ENCODE results near the gene CCDC68. TPM values are rescaled to one million over a fixed set of nuclear protein-coding genes. Genes with fewer than 3 reads are reported as not detected.

CCDC68 gene
- total and polyA plus RNA-seq, 2 of the 13 experiments (the other 11 are each of a cell fraction or from before 2014, with no cell fraction given), result 4.6 to 13.3 TPM

GRCh38 chr18:54948350-54948837 is 10.9 kb downstream of the CCDC68 start (continued):
- TF ChIP-seq SMAD3 (CRISPR knock-in tag; IDR thresholded peaks at IDR 0.05), result peak; percentile 90
- peak; percentile 17; the same call in 1 of the 2 replicates for TF ChIP-seq RXRA (CRISPR knock-in tag; IDR thresholded peaks at IDR 0.05)
- peak; percentile 40; the same call in 1 of the 2 replicates for TF ChIP-seq ONECUT2 (CRISPR knock-in tag; IDR thresholded peaks at IDR 0.05)
- TF ChIP-seq FOXO1 (CRISPR knock-in tag; IDR thresholded peaks at IDR 0.05), result peak; percentile 70; the same call in 1 of the 2 replicates
- TF ChIP-seq GATAD2A (CRISPR knock-in tag; IDR thresholded peaks at IDR 0.05), result peak; percentile 94
- peak; percentile 65; the same call in 1 of the 2 replicates for TF ChIP-seq PHF21A (CRISPR knock-in tag; IDR thresholded peaks at IDR 0.05)
- TF ChIP-seq RXRB (CRISPR knock-in tag; IDR thresholded peaks at IDR 0.05; ENCODE audit: borderline replicate concordance), result peak; percentile 88
- peak; percentile 90 for TF ChIP-seq HHEX (CRISPR knock-in tag; IDR thresholded peaks at IDR 0.05)
- peak; percentile 66; the same call in 1 of the 2 replicates for TF ChIP-seq GFI1 (CRISPR knock-in tag; IDR thresholded peaks at IDR 0.05; ENCODE audit: borderline replicate concordance)
- no peak for TF ChIP-seq ZNF253 (CRISPR knock-in tag; IDR thresholded peaks at IDR 0.05; ENCODE audit: borderline replicate concordance)
- TF ChIP-seq ZFP36L2 (CRISPR knock-in tag; IDR thresholded peaks at IDR 0.05), result no peak
- 0 out of 2 replicates have a peak, but pooled peaks have one; percentile 41 for TF ChIP-seq SMYD3 (CRISPR knock-in tag; IDR thresholded peaks at IDR 0.05)
- peak; percentile 44; the same call in 1 of the 2 replicates for TF ChIP-seq ZSCAN25 (CRISPR knock-in tag; IDR thresholded peaks at IDR 0.05)
- TF ChIP-seq, protein P1, sequence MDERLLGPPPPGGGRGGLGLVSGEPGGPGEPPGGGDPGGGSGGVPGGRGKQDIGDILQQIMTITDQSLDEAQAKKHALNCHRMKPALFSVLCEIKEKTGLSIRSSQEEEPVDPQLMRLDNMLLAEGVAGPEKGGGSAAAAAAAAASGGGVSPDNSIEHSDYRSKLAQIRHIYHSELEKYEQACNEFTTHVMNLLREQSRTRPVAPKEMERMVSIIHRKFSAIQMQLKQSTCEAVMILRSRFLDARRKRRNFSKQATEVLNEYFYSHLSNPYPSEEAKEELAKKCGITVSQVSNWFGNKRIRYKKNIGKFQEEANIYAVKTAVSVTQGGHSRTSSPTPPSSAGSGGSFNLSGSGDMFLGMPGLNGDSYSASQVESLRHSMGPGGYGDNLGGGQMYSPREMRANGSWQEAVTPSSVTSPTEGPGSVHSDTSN (CRISPR knock-in tag; IDR thresholded peaks at IDR 0.05), result peak; percentile 66; the same call in 1 of the 2 replicates
- peak; percentile 84 for TF ChIP-seq RCOR2 (CRISPR knock-in tag; IDR thresholded peaks at IDR 0.05)
- 0 out of 2 replicates have a peak, but pooled peaks have one; percentile 9 for TF ChIP-seq GABPB1 (CRISPR knock-in tag; IDR thresholded peaks at IDR 0.05)
- peak; percentile 64; the same call in 1 of the 2 replicates for TF ChIP-seq NFKBIZ (CRISPR knock-in tag; IDR thresholded peaks at IDR 0.05)
- TF ChIP-seq, protein P2, sequence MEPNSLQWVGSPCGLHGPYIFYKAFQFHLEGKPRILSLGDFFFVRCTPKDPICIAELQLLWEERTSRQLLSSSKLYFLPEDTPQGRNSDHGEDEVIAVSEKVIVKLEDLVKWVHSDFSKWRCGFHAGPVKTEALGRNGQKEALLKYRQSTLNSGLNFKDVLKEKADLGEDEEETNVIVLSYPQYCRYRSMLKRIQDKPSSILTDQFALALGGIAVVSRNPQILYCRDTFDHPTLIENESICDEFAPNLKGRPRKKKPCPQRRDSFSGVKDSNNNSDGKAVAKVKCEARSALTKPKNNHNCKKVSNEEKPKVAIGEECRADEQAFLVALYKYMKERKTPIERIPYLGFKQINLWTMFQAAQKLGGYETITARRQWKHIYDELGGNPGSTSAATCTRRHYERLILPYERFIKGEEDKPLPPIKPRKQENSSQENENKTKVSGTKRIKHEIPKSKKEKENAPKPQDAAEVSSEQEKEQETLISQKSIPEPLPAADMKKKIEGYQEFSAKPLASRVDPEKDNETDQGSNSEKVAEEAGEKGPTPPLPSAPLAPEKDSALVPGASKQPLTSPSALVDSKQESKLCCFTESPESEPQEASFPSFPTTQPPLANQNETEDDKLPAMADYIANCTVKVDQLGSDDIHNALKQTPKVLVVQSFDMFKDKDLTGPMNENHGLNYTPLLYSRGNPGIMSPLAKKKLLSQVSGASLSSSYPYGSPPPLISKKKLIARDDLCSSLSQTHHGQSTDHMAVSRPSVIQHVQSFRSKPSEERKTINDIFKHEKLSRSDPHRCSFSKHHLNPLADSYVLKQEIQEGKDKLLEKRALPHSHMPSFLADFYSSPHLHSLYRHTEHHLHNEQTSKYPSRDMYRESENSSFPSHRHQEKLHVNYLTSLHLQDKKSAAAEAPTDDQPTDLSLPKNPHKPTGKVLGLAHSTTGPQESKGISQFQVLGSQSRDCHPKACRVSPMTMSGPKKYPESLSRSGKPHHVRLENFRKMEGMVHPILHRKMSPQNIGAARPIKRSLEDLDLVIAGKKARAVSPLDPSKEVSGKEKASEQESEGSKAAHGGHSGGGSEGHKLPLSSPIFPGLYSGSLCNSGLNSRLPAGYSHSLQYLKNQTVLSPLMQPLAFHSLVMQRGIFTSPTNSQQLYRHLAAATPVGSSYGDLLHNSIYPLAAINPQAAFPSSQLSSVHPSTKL (CRISPR knock-in tag; IDR thresholded peaks at IDR 0.05), result peak; percentile 98
- no peak for TF ChIP-seq ZNF136 (CRISPR knock-in tag; IDR thresholded peaks at IDR 0.05; ENCODE audit: low read depth)
- peak; percentile 29; the same call in 1 of the 2 replicates for TF ChIP-seq ZBTB20 (CRISPR knock-in tag; IDR thresholded peaks at IDR 0.05; ENCODE audit: borderline replicate concordance, low read depth)
- TF ChIP-seq RARA (CRISPR knock-in tag; IDR thresholded peaks at IDR 0.05), result peak; percentile 93
- TF ChIP-seq NCOA2 (CRISPR knock-in tag; IDR thresholded peaks at IDR 0.05), result peak; percentile 86
- peak; percentile 41 for TF ChIP-seq HNF4A (CRISPR knock-in tag; IDR thresholded peaks at IDR 0.05)
- TF ChIP-seq ZNF883 (CRISPR knock-in tag; IDR thresholded peaks at IDR 0.05; ENCODE audit: not compliant biosample characterization), result no peak
- no peak for TF ChIP-seq SMARCE1 (IDR thresholded peaks at IDR 0.05; ENCODE audit: borderline replicate concordance)
- TF ChIP-seq PITX1 (CRISPR knock-in tag; IDR thresholded peaks at IDR 0.05), result peak; percentile 85
- peak; percentile 89 for TF ChIP-seq NFIC (IDR thresholded peaks at IDR 0.05; ENCODE audit: low read length)

Data from HepG2 (cell line).